Activated T-helper 1 cell treated with anti-CD3 and anti-CD28 coated beads, Interleukin-2, amount 50 U/mL, for 16 hours (primary cell): ENCODE results near the gene ADAM12.

Experiments
- DNase-seq, 2 donors: peaks; one replicate each; pipeline ENCODE4 v3.0.0-alpha.2; 2020; ENCODE audit warnings: low read depth in 1 of 2, low spot score in 1 of 2

The ADAM12 gene

GRCh38 chr10:126387931-126388911, at the start of gene ADAM12:
TSS of gene ADAM12 (minus strand) at chr10:126388477. CDS start at chr10:126388145, 332 bp downstream.
- DNase-seq, result no peak

- no peak for DNase-seq
These were observed 49.5 kb upstream of the ADAM12 start for GRCh38 chr10:126437635-126438406.

- DNase-seq, result no peak
These were observed 46.0 kb upstream of the ADAM12 start for GRCh38 chr10:126434235-126434634.

- DNase-seq, result no peak
These were observed 45.1 kb upstream of the ADAM12 start for GRCh38 chr10:126433351-126433750.

GRCh38 chr10:126432507-126432906, 44.2 kb upstream of the ADAM12 start:
- no peak for DNase-seq

GRCh38 chr10:126431816-126432215, 43.5 kb upstream of the ADAM12 start:
- DNase-seq, result no peak

- DNase-seq, result no peak
These were observed 42.2 kb upstream of the ADAM12 start for GRCh38 chr10:126430512-126430911.

GRCh38 chr10:126429275-126429674, 41.0 kb upstream of the ADAM12 start:
- DNase-seq, result no peak

GRCh38 chr10:126425489-126426065, 37.3 kb upstream of the ADAM12 start:
- no peak for DNase-seq

- DNase-seq, result no peak
These were observed 36.8 kb upstream of the ADAM12 start for GRCh38 chr10:126425032-126425431.

GRCh38 chr10:126423732-126424491, 35.6 kb upstream of the ADAM12 start:
- DNase-seq, result no peak

GRCh38 chr10:126422567-126422966, 34.3 kb upstream of the ADAM12 start:
- no peak for DNase-seq

- DNase-seq, result no peak
These were observed 33.5 kb upstream of the ADAM12 start for GRCh38 chr10:126421756-126422256.

GRCh38 chr10:126420567-126421300, 32.5 kb upstream of the ADAM12 start:
- DNase-seq, result no peak

GRCh38 chr10:126417220-126417825, 29.0 kb upstream of the ADAM12 start:
- DNase-seq, result no peak

- no peak for DNase-seq
These were observed 21.5 kb upstream of the ADAM12 start for GRCh38 chr10:126409821-126410220.

- DNase-seq, result no peak
These were observed 20.8 kb upstream of the ADAM12 start for GRCh38 chr10:126408953-126409641.

GRCh38 chr10:126407831-126408230, 19.6 kb upstream of the ADAM12 start:
- DNase-seq, result no peak

- no peak for DNase-seq
These were observed 17.0 kb upstream of the ADAM12 start for GRCh38 chr10:126405239-126405775.
